HUES6 (cell line): ENCODE data around the gene PPP1R3D.
"Not testable (repeated sequence)": the region's sequence is repeated elsewhere in the genome, so short reads cannot be mapped to it uniquely, and the experiment has no call there.

Source experiments
- H3K27ac ChIP-seq: 2 replicates; pipeline ENCODE4 v1.7.0; 2013; ENCODE audit warnings: low read depth, mild to moderate bottlenecking, low read length, inconsistent platforms
- H3K27me3 ChIP-seq: 2 replicates; pipeline ENCODE4 v1.6.1; 2013; ENCODE audit warnings: low read length; ENCODE audit not compliant: control insufficient read depth, insufficient read depth
- H3K36me3 ChIP-seq: 2 replicates; pipeline ENCODE4 v1.6.1; 2013; ENCODE audit warnings: low read length; ENCODE audit not compliant: control insufficient read depth, insufficient read depth
- H3K4me1 ChIP-seq: 2 replicates; pipeline ENCODE4 v1.6.1; 2013; ENCODE audit warnings: low read length; ENCODE audit not compliant: control insufficient read depth, insufficient read depth
- H3K4me3 ChIP-seq: 2 replicates; pipeline ENCODE4 v1.5.1; 2013; ENCODE audit warnings: low read depth, low read length
- H3K9ac ChIP-seq: one replicate; pipeline ENCODE4 v1.6.1; 2013; ENCODE audit warnings: mild to moderate bottlenecking, low read length
- H3K9me3 ChIP-seq: 2 replicates; pipeline ENCODE4 v1.6.1; 2013; ENCODE audit warnings: low read depth, low read length; ENCODE audit not compliant: control insufficient read depth, insufficient read depth

The PPP1R3D gene

DNA sequence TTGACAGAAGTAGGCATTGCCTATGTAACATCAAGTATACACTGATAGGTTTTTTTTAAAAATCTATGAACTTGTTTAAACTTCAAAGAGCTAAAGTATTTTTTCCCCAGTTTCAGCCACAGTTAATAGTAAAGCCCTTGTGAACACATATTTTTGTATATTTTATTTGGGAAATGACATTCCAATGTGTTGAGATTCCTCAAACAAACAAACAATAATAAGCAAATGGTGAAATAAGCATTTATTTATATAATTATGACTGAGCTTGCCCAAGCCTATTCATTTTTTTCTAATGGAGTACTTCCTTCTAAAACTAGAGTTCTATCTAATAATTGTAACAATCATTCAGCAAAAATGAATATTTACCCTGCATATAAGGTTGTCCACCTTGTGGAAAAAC is 19.2 kb downstream of the PPP1R3D start:
- no peak overlapping the region for H3K9ac ChIP-seq
- H3K9me3 ChIP-seq: no peaks in the 10 kb centered on the region
- no peaks in the 10 kb centered on the region for H3K27me3 ChIP-seq
- no peaks in the 10 kb centered on the region for H3K4me1 ChIP-seq
- H3K36me3 ChIP-seq: no peaks in the 10 kb centered on the region
- no peak overlapping the region for H3K4me3 ChIP-seq
- H3K27ac ChIP-seq: no peak overlapping the region

DNA sequence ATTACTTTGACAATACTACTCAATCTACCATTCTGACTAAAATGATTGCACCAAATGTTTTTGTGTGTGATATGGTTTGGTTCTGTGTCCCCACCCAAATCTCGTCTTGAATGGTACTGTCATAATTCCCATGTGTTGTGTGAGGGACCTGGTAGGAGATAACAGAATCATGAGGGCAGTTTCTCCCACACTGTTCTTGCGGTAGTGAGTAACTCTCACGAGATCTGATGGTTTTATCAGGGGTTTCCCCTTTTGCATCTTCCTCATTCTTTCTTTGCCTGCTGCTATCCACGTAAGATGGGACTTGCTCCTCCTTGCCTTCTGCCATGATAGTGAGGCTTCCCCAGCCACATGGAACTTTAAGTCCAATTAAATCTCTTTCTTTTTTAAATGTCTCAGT is 27.5 kb downstream of the PPP1R3D start:
- no peak overlapping the region for H3K4me3 ChIP-seq
- H3K27ac ChIP-seq: no peak overlapping the region
- no peaks in the 10 kb centered on the region for H3K36me3 ChIP-seq
- no peaks in the 10 kb centered on the region for H3K4me1 ChIP-seq
- H3K9me3 ChIP-seq: no peaks in the 10 kb centered on the region
- H3K27me3 ChIP-seq: no peaks in the 10 kb centered on the region
- H3K9ac ChIP-seq: no peak overlapping the region

DNA sequence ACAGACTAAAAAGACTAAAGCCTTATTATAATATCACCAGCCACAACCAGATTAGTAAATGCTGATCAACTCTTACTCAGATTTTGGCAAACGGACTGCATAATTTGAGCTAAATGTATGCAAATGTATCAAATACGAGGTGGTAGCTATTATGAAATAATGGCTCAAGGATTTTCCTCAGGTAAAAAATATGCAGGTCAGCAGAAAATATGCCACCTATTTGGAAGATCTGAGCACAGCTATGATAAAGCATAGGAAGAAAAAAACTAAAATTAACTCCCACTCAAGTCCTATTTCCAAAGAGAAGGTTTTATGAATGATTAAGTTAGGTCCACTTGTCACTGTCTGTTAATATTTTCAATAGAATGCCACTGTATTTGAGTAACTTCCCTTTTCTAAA is 29.1 kb downstream of the PPP1R3D start:
- no peaks in the 10 kb centered on the region for H3K4me1 ChIP-seq
- H3K27me3 ChIP-seq: no peaks in the 10 kb centered on the region; the same call in 1 of the 2 replicates
- H3K36me3 ChIP-seq: no peaks in the 10 kb centered on the region
- no peak overlapping the region for H3K27ac ChIP-seq
- H3K9ac ChIP-seq: no peak overlapping the region
- no peaks in the 10 kb centered on the region for H3K9me3 ChIP-seq
- no peak overlapping the region for H3K4me3 ChIP-seq

DNA sequence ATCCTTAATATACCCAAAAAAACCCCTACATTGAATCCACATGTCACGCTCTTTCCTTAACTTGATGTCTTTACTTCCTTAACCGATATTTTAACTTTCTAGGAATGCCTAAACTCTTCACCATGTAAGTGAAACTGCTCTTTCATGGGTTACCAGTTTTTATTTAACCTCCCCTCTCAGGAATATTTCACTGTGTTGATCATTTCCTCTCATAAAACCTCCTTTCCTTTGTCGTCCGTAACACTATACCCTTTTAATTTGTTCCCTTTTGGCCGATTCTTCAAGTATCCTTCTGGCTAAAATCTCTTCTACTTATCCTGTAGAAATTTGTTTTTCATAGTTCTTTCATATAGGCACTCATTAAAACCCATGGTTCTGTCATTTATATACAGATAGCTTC is 31.2 kb downstream of the PPP1R3D start:
- H3K36me3 ChIP-seq: no peaks in the 10 kb centered on the region
- H3K27me3 ChIP-seq: peaks cover 3% of the 10 kb centered on the region; the same call in 1 of the 2 replicates
- H3K27ac ChIP-seq: no peak overlapping the region
- no peaks in the 10 kb centered on the region for H3K9me3 ChIP-seq
- H3K4me3 ChIP-seq: no peak overlapping the region
- H3K4me1 ChIP-seq: no peaks in the 10 kb centered on the region
- no peak overlapping the region for H3K9ac ChIP-seq

DNA sequence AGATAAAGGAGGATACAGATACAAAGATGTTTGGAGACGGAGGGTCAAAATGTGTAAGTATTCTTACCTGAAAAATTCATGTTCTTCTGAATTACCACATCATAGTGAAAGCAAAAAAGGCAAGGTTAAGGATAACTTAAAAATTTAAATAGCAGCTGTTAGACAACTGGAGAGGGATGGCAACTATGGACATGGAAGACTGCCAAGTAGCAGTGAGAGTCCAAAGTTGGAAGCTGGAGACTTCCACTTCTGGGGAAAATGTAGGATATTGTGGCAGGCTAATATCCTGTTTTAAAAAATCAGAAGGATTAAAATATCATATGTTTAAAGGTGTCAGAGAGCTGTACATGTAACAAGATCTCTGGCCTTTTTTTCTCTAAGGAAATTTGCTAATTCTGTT is 36.5 kb downstream of the PPP1R3D start:
- Histone ChIP-seq H3K27me3 (peaks cover 3% of the 10 kb centered on the region; the same call in 1 of the 2 replicates), H3K9me3 (no peaks in the 10 kb centered on the region), H3K36me3 (no peaks in the 10 kb centered on the region), H3K9ac (no peak overlapping the region), H3K4me3 (no peak overlapping the region), H3K4me1 (peaks cover 3% of the 10 kb centered on the region; the same call in 1 of the 2 replicates), H3K27ac (no peak overlapping the region)

DNA sequence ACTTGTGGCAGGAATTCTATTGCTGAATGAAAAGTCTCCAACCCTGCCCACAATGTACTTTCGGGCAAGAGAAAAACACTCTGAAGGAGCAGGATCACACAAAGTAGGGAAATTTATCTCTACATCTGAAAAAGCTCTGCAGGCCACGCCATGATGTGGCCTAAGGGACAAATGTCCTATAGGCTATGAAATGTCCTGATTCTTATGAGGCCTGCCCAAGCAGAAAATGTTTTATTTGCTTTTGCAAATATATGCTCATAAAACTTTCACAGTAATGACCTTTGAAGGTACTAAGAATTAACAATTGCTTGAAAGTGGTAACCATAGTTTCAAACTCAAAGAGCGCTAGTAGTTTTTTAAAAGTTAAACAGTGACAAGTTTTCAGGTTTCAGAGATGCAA is 37.6 kb downstream of the PPP1R3D start:
- Histone ChIP-seq H3K9ac (no peak overlapping the region), H3K27me3 (peaks cover 3% of the 10 kb centered on the region; the same call in 1 of the 2 replicates), H3K9me3 (no peaks in the 10 kb centered on the region), H3K27ac (no peak overlapping the region), H3K4me3 (no peak overlapping the region), H3K4me1 (peaks cover 3% of the 10 kb centered on the region; the same call in 1 of the 2 replicates), H3K36me3 (no peaks in the 10 kb centered on the region)

DNA sequence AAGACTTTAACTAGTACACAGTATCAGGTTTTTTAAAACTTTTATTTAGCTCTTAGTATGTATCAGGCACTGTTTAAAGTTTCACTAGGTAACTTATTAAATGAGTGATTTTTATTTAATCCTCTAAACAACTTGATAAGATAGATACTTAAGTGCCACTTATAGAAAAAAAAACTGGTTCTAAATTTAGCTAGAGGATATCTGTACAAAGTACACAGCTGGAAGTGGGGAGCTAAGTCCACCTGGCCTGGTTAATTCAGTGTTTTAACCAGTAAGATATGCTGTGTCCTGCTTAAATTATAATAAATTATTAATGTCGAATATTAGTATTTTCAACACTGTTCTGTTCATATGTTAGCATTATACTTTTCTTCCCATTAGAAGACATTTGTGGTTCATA is 44.2 kb downstream of the PPP1R3D start:
- Histone ChIP-seq H3K9me3 (no peaks in the 10 kb centered on the region), H3K36me3 (no peaks in the 10 kb centered on the region), H3K4me1 (no peaks in the 10 kb centered on the region; the same call in 1 of the 2 replicates), H3K27ac (no peak overlapping the region), H3K9ac (no peak overlapping the region), H3K27me3 (no peaks in the 10 kb centered on the region), H3K4me3 (no peak overlapping the region)

DNA sequence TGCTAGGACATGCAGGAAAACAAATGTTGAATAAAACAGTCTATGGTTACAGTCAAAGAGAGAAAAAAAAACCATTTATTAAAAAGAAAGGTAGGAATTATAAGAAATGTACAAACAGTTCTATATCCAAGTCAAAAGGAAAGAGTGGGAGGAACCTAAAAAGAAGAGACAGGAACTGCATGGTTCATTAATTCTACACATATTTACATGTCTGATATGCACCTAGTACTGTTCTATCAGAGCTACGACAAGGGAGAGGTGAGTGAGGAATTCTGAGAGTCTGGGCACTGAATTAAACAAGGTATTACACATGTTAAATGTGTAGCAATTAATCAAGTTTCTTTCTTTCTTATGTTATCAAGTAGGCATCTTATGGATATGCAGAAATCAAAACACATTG is 48.5 kb downstream of the PPP1R3D start:
- H3K4me1 ChIP-seq: no peaks in the 10 kb centered on the region
- no peak overlapping the region for H3K4me3 ChIP-seq
- H3K9ac ChIP-seq: no peak overlapping the region
- no peaks in the 10 kb centered on the region for H3K36me3 ChIP-seq
- H3K27ac ChIP-seq: no peak overlapping the region
- H3K9me3 ChIP-seq: no peaks in the 10 kb centered on the region
- no peaks in the 10 kb centered on the region; the same call in 1 of the 2 replicates for H3K27me3 ChIP-seq

DNA sequence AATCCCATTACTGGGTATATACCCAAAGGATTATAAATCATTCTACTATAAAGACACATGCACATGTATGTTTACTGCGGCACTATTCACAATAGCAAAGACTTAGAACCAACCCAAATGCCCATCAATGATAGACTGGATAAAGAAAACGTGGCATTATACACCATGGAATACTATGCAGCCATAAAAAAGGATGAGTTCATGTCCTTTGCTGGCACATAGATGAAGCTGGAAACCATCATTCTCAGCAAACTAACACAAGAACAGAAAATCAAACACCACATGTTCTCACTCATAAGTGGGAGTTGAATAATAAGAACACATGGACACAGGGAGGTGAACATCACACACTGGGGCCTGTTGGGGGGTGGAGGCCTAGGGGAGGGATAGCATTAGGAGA is 50.1 kb downstream of the PPP1R3D start:
- not testable (repeated sequence) for H3K36me3 ChIP-seq, H3K9ac ChIP-seq, H3K27ac ChIP-seq, H3K4me1 ChIP-seq, H3K4me3 ChIP-seq, H3K9me3 ChIP-seq, H3K27me3 ChIP-seq

DNA sequence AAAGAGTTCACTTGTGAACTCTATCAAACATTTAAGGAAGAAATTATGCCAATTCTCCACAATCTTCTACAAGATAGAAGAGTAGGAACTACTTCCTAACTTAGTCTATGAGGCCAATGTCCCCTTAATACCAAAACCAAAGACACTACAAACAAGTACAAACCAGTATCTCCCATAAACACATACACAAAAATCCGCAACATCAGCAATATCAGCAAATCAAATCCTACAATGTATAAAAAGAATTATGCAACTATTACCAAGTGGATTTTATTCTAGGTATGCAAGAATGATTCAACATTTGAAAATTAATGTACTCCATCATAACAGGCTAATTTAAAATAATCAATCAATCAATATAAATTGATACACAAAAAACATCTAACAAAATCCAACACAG is 52.1 kb downstream of the PPP1R3D start:
- no peak overlapping the region for H3K27ac ChIP-seq
- no peaks in the 10 kb centered on the region for H3K4me1 ChIP-seq
- H3K4me3 ChIP-seq: no peak overlapping the region
- H3K9me3 ChIP-seq: no peaks in the 10 kb centered on the region
- no peak overlapping the region for H3K9ac ChIP-seq
- H3K36me3 ChIP-seq: no peaks in the 10 kb centered on the region
- H3K27me3 ChIP-seq: no peaks in the 10 kb centered on the region; the same call in 1 of the 2 replicates
